SK-N-SH treated with all-trans-retinoic acid at 6 μM for 48 hours (cell line): ENCODE data around the gene KRT76.

Source experiments
- ATAC-seq: fragments of 200-7000 bp; cut with Tn5 transposase; 3 replicates; pipeline ENCODE4 v1.9.1; 2020; ENCODE audit warnings: mild to moderate bottlenecking, moderate library complexity
- ARNTL ChIP-seq: fragments of 450-650 bp; formaldehyde crosslinking; IDR thresholded peaks from 2 replicates; pipeline ENCODE4 v1.5.0; 2020; ENCODE audit warnings: low read depth, mild to moderate bottlenecking, moderate library complexity, borderline replicate concordance
- BACH2 ChIP-seq: fragments of 250-450 bp; sonication (Bioruptor Pico); IDR thresholded peaks from 2 replicates; pipeline ENCODE4 v1.9.0; 2021; ENCODE audit warnings: mild to moderate bottlenecking, borderline replicate concordance
- CSDC2 ChIP-seq: fragments of 250-450 bp; sonication (Bioruptor Pico); IDR thresholded peaks from 2 replicates; pipeline ENCODE4 v1.5.0; 2020; ENCODE audit warnings: mild to moderate bottlenecking, moderate library complexity
- CSRNP3 ChIP-seq: fragments of 250-450 bp; sonication (Bioruptor Pico); IDR thresholded peaks from 2 replicates; pipeline ENCODE4 v1.5.1; 2021; ENCODE audit warnings: mild to moderate bottlenecking, moderate library complexity
- ESRRG ChIP-seq: fragments of 250-450 bp; sonication (Bioruptor Pico); IDR thresholded peaks from 2 replicates; pipeline ENCODE4 v1.6.1; 2021; ENCODE audit warnings: mild to moderate bottlenecking
- GLIS3 ChIP-seq: fragments of 250-450 bp; sonication (Bioruptor Pico); IDR thresholded peaks from 2 replicates; pipeline ENCODE4 v1.5.0; 2020; ENCODE audit warnings: mild to moderate bottlenecking, moderate library complexity
- ISL1 ChIP-seq: fragments of 250-450 bp; sonication (Bioruptor Pico); IDR thresholded peaks from 2 replicates; pipeline ENCODE4 v2.1.2; 2022; ENCODE audit warnings: mild to moderate bottlenecking, moderate library complexity
- OSR1 ChIP-seq: fragments of 250-450 bp; sonication (Bioruptor Pico); IDR thresholded peaks from 2 replicates; pipeline ENCODE4 v1.8.0; 2022; ENCODE audit warnings: moderate library complexity, mild to moderate bottlenecking, inconsistent platforms
- PATZ1 ChIP-seq: fragments of 250-450 bp; sonication (Bioruptor Pico); IDR thresholded peaks from 2 replicates; pipeline ENCODE4 v1.8.0; 2020; ENCODE audit warnings: mild to moderate bottlenecking, moderate library complexity, borderline replicate concordance
- POU6F1 ChIP-seq: fragments of 250-450 bp; sonication (Bioruptor Pico); IDR thresholded peaks from 2 replicates; pipeline ENCODE4 v1.8.0; 2021; ENCODE audit warnings: low read depth, mild to moderate bottlenecking, moderate library complexity, borderline replicate concordance
- PPARA ChIP-seq: fragments of 250-450 bp; sonication (Bioruptor Pico); IDR thresholded peaks from 2 replicates; pipeline ENCODE4 v1.5.0; 2020; ENCODE audit warnings: mild to moderate bottlenecking, borderline replicate concordance
- RARB ChIP-seq: fragments of 250-450 bp; sonication (Bioruptor Pico); IDR thresholded peaks from 2 replicates; pipeline ENCODE4 v1.8.0; 2021; ENCODE audit warnings: mild to moderate bottlenecking, moderate library complexity
- SNAI2 ChIP-seq: fragments of 250-450 bp; sonication (Bioruptor Pico); IDR thresholded peaks from 2 replicates; pipeline ENCODE4 v1.5.0; 2020; ENCODE audit warnings: mild to moderate bottlenecking, moderate library complexity
- TCF4 ChIP-seq: fragments of 250-450 bp; sonication (Bioruptor Pico); IDR thresholded peaks from 2 replicates; pipeline ENCODE4 v1.8.0; 2021; ENCODE audit warnings: mild to moderate bottlenecking, moderate library complexity, borderline replicate concordance
- TOX ChIP-seq: fragments of 250-450 bp; sonication (Bioruptor Pico); IDR thresholded peaks from 2 replicates; pipeline ENCODE4 v1.8.0; 2021; ENCODE audit warnings: mild to moderate bottlenecking, moderate library complexity, borderline replicate concordance
- TSHZ2 ChIP-seq: fragments of 250-450 bp; sonication (Bioruptor Pico); IDR thresholded peaks from 2 replicates; pipeline ENCODE4 v1.5.0; 2020; ENCODE audit warnings: mild to moderate bottlenecking, moderate library complexity
- ZC3H10 ChIP-seq: fragments of 250-450 bp; sonication (Bioruptor Pico); IDR thresholded peaks from 2 replicates; pipeline ENCODE4 v1.5.1; 2021; ENCODE audit warnings: mild to moderate bottlenecking, moderate library complexity
- ZFP3 ChIP-seq: fragments of 250-450 bp; sonication (Bioruptor Pico); IDR thresholded peaks from 2 replicates; pipeline ENCODE4 v1.5.0; 2020; ENCODE audit warnings: mild to moderate bottlenecking, moderate library complexity
- ZFP30 ChIP-seq: fragments of 450-650 bp; formaldehyde crosslinking; IDR thresholded peaks from 2 replicates; pipeline ENCODE4 v1.5.0; 2022; ENCODE audit warnings: mild to moderate bottlenecking, moderate library complexity
- ZNF565 ChIP-seq: fragments of 450-650 bp; formaldehyde crosslinking; conservative IDR thresholded peaks from 2 replicates; pipeline ENCODE4 v1.5.0; 2020; ENCODE audit warnings: low read depth, mild to moderate bottlenecking, moderate library complexity
- ZNF70 ChIP-seq: fragments of 450-650 bp; formaldehyde crosslinking; IDR thresholded peaks from 2 replicates; pipeline ENCODE4 v1.5.0; 2020; ENCODE audit warnings: mild to moderate bottlenecking, moderate library complexity
- ZNF8 ChIP-seq: fragments of 450-650 bp; formaldehyde crosslinking; IDR thresholded peaks from 2 replicates; pipeline ENCODE4 v1.5.0; 2020; ENCODE audit warnings: mild to moderate bottlenecking, moderate library complexity

Gene KRT76

GRCh38 chr12:52735106-52735505 lies 42.0 kb downstream of the KRT76 start:
- no peak for TF ChIP-seq ZFP3 (CRISPR knock-in tag)
- no peak for TF ChIP-seq ZFP30
- no peak for TF ChIP-seq ZC3H10 (CRISPR knock-in tag)
- TF ChIP-seq SNAI2 = no peak
- no peak for TF ChIP-seq CSRNP3 (CRISPR knock-in tag)
- TF ChIP-seq ZNF565 = no peak
- TF ChIP-seq ZNF70 = no peak
- no peak for TF ChIP-seq ISL1 (CRISPR knock-in tag)
- no peak for TF ChIP-seq GLIS3 (CRISPR knock-in tag)
- no peak for TF ChIP-seq POU6F1 (CRISPR knock-in tag)
- no peak for TF ChIP-seq OSR1 (CRISPR knock-in tag)
- no peak for TF ChIP-seq TOX (CRISPR knock-in tag)
- TF ChIP-seq ARNTL (CRISPR knock-in tag) = no peak
- no peak for TF ChIP-seq CSDC2 (CRISPR knock-in tag)
- TF ChIP-seq PPARA = no peak
- no peak for ATAC-seq

- TF ChIP-seq SNAI2 (no peak), TOX (CRISPR knock-in tag) (no peak), TSHZ2 (CRISPR knock-in tag) (no peak), ZNF565 (no peak), POU6F1 (CRISPR knock-in tag) (no peak), ZC3H10 (CRISPR knock-in tag) (no peak), RARB (no peak), ZFP3 (CRISPR knock-in tag) (no peak), PATZ1 (no peak), ISL1 (CRISPR knock-in tag) (no peak), TCF4 (CRISPR knock-in tag) (no peak), ZNF8 (CRISPR knock-in tag) (no peak)
- ATAC-seq = no peak
Observed at GRCh38 chr12:52730793-52731192, 46.4 kb downstream of the KRT76 start.

- ATAC-seq = no peak
- TF ChIP-seq ZNF565 (no peak), GLIS3 (CRISPR knock-in tag) (no peak), ZNF70 (no peak), OSR1 (CRISPR knock-in tag) (no peak), SNAI2 (no peak), BACH2 (CRISPR knock-in tag) (no peak), PPARA (no peak), TOX (CRISPR knock-in tag) (no peak), ARNTL (CRISPR knock-in tag) (no peak), ZFP3 (CRISPR knock-in tag) (no peak), RARB (no peak), TSHZ2 (CRISPR knock-in tag) (no peak), ZFP30 (no peak), ESRRG (CRISPR knock-in tag) (no peak), POU6F1 (CRISPR knock-in tag) (no peak), ISL1 (CRISPR knock-in tag) (no peak)
- TF ChIP-seq, all 23 proteins: peak for 0
Observed at GRCh38 chr12:52730383-52730782, 46.8 kb downstream of the KRT76 start.
